ENCODE measurements around the gene RHOA. TPM values are rescaled to one million over a fixed set of nuclear protein-coding genes. Genes with fewer than 3 reads are reported as not detected.
A peak's percentile ranks its signal among the peaks of the same experiment; 100 is the strongest.

RHOA gene
- total and polyA plus RNA-seq, 2 of the 8 experiments (the other 6 are each of a cell fraction or from before 2014, with no cell fraction given), result 176 to 397 TPM

GRCh38 chr3:49339941-49340800, 71.6 kb downstream of the RHOA start, which contains the start of gene USP4 (continued):
- peak; percentile 34; the same call in 1 of the 2 replicates for TF ChIP-seq CREB1 (IDR thresholded peaks at IDR 0.05)
- peak; percentile 69 for TF ChIP-seq TAF1 (IDR thresholded peaks at IDR 0.05; ENCODE audit: low read depth, low read length)
